ENCODE results near the gene PYGL.

DNA sequence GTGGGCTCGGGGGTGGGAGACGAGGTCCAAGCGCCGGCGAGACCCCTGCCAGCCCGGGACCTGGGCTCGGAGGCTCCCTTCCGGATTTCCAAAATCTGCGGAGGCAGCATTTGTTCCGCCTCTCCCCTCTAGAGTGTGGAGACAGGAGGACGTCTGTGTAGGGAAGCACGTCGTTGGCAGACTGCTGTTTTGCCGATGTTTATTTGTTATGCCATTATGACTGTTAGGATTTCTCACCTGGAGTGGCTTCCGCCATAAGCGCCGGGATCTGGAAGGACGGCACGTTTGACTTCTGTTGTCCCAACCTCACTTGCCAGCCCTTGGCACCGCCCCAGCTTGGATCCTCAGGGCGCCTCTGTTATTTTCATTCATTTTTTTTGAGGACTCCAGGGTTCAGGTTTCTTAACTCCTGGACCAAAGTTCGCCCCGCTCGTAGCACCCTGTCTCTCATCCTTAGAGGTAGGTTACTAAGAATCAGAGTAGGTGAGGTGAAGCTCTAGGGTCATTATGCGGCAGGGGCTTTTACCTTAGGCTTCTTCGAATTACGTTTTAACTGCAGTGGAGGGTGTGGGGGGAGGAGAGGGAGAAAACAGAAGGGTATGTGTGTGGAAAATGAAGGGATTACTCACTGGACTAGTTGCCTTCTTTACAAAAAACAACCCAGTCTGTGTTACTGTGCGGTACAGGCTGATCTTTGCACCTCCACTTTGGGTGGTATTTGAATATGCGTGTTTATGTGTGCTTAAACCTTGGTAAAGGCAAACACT is 547 bp upstream of the PYGL start:
- TF ChIP-seq CTCF (conservative IDR thresholded peaks at IDR 0.05 in 1 of 2, IDR thresholded peaks at IDR 0.05 in 1 of 2; ENCODE audit: extremely low read depth in 1 of 2, insufficient read depth in 1 of 2, low read depth in 1 of 2, low read length in 2 of 2): no peak
- no peak for TF ChIP-seq EZH2 (IDR thresholded peaks at IDR 0.05; ENCODE audit: borderline replicate concordance, low read length)

All from mammary epithelial cell (primary cell).